Omental fat pad (tissue), 4 donors: ENCODE data around the gene GPATCH2L. TPM values are rescaled to one million over a fixed set of nuclear protein-coding genes. Genes with fewer than 3 reads are reported as not detected.

ENCODE experiments used
- ATAC-seq: fragments of 150-250 bp; one replicate; pipeline ENCODE4 v1.9.1; 2016; ENCODE audit warnings: mild to moderate bottlenecking, moderate library complexity; ENCODE audit not compliant: low FRiP score
- DNase-seq: peaks from one replicate; pipeline ENCODE4 v3.0.0-alpha.2; 2019; ENCODE audit warnings: low spot score
- total RNA-seq, 4 donors: library from RNA; depleted of rRNA; stranded (reverse); fragments of >200 nt; gene quantifications; one replicate each; pipeline ENCODE4 v1.1.0, GENCODE V29; 2016
- TF ChIP-seq, protein P1 (sequence below), 3 donors: fragments of 450-650 bp; IDR thresholded peaks; one replicate each; pipeline ENCODE4 v1.5.1; 2016 to 2017; ENCODE audit warnings: antibody characterized with exemption in 3 of 3, mild to moderate bottlenecking in 3 of 3, moderate library complexity in 2 of 3

The GPATCH2L gene
- total RNA-seq, 4 donors from 2014 or later = 29.1 to 66.7 (median 50.7) TPM

DNA sequence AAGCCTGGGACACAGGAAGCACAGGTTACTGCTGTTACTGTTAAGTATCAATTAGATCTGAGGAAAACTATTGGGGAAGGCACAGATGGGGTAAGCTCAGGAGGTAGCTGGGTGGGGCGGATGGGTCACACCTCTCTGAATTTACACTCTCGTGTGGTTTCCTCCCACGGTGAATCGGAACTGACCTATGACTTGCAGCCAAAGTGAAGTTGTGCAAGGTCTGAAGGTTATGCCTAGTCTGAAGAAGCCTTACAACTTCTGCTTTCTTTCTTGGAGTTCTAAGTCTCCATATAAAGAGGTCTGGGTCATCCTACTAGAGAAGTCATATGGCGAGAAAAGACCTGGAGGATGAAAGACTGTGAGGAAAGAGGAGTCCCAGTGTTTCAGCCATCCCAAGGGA is 25.6 kb upstream of the GPATCH2L start:
- TF ChIP-seq, protein P1, sequence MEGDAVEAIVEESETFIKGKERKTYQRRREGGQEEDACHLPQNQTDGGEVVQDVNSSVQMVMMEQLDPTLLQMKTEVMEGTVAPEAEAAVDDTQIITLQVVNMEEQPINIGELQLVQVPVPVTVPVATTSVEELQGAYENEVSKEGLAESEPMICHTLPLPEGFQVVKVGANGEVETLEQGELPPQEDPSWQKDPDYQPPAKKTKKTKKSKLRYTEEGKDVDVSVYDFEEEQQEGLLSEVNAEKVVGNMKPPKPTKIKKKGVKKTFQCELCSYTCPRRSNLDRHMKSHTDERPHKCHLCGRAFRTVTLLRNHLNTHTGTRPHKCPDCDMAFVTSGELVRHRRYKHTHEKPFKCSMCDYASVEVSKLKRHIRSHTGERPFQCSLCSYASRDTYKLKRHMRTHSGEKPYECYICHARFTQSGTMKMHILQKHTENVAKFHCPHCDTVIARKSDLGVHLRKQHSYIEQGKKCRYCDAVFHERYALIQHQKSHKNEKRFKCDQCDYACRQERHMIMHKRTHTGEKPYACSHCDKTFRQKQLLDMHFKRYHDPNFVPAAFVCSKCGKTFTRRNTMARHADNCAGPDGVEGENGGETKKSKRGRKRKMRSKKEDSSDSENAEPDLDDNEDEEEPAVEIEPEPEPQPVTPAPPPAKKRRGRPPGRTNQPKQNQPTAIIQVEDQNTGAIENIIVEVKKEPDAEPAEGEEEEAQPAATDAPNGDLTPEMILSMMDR (IDR thresholded peaks at IDR 0.05) = no peak
- ATAC-seq (no peak), DNase-seq (no peak)

DNA sequence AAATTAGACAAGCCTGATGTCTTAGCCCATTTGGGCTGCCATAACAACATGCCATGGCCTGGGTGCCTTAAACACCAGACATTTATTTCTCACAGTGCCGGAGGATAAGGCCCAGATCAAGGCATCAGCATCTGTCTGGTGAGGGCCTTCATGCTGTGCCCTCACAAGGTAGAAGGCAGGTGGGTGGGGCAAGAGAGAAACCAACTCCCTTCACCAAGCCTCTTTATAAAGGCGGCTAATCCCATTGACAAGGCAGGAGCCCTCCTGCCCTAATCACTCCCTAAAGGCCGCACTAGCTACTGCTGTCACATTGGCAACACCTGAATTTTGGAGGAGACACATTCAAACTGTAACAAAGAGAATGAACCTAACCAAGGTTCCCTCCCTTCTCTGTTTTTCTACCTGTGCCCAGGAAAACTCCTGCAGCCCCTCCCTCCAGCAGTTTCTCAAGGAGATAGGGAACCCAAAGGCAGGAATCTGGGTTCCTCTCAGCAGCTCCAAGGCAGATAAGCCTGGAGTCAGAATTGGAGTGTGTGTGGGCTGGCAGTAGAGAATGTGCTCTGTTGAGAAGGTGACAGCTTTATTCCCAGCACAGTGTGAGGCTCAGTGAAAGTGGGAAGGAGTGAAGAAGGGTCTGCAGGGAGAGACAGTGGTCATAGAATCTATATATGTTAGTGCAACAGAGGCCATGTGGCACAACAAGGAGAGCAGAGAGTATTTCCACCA is 21.7 kb upstream of the GPATCH2L start:
- TF ChIP-seq, protein P1 (IDR thresholded peaks at IDR 0.05) = no peak
- ATAC-seq (no peak), DNase-seq (no peak)

DNA sequence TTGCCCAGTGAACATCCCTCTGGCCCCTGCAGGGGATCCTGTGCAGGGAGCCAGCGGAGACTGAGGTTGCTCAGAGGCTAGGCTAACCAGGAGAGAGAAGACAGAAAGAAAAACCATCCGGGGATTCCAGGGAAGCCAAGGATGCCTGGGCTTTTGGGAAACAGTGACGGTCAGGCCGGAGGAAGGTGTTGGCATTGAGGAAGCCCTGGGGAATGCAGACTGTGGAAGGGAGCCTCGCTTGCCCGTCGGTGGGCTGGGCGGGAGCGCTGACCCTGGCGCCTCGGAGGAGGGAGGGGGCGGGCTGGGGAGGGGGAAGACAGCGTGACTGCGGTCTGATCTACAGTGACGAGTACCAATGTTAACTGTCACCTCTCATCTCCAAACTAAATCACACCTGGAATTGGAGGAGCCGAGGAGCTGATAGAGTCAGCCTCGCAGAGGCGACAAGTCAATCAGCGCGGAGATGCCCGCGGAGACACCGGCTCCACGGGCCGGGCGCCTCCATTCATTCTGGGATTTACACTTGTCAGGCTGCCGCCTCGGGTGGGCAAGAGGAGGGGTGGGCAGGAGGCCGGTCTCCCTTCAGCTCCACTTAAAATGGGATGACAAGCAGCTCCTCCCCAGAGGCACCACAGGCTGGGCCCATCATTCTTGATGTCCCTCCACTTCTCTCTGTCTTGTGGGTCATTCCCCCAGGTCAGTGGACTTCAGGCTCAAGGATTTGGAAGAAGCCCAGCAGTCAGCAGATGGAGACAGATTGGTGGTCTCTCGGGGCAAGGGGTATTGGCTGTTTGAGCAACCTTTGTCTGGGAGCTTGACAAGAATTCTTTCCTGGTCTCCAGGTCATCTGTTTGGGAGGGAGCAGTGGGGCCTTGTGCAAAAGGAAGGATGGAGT is 20.4 kb upstream of the GPATCH2L start:
- ATAC-seq = no peak
- TF ChIP-seq, protein P1 (IDR thresholded peaks at IDR 0.05) = no peak
- no peak for DNase-seq

DNA sequence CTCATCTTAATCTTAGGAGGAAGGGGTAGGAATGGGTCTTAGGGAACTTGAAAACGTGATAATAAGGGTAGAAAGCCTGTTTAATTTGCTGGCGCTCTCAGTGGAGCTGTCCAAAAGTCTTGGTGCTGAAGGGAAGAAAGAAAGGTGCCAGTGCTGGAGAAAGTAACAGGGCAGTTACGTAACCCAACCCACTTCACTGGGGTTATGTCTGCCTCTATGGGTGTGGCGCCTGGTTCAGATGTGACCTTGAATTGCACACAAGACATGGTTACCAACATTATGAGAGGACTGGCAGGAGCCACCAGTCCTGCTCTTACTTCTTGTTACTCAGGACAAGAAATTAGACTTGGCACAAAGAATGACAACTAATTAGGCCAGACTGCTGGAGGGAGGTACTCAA is 18.6 kb upstream of the GPATCH2L start:
- no peak for ATAC-seq
- no peak for DNase-seq
- TF ChIP-seq, protein P1 (IDR thresholded peaks at IDR 0.05) = no peak

DNA sequence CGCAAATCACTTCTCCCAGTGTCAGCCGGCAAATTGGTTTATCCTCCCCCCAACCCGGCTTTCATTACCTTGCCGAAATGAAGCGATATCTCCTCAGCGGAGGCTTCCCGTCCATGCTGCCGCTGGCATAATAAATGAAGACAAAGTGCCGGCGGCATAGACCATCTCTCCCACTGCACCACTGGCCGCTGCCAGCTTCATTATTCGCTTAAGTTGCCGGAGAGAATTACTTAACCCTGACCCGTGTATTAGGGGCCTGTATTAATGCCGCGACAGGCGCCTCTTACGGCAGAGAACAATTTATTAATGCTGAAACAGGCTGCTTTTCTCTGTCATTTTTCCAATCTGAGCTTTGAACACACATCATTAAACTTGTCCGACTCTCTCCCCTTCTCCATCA is 17.5 kb upstream of the GPATCH2L start:
- ATAC-seq (no peak), DNase-seq (no peak)
- TF ChIP-seq, protein P1 (IDR thresholded peaks at IDR 0.05) = no peak

DNA sequence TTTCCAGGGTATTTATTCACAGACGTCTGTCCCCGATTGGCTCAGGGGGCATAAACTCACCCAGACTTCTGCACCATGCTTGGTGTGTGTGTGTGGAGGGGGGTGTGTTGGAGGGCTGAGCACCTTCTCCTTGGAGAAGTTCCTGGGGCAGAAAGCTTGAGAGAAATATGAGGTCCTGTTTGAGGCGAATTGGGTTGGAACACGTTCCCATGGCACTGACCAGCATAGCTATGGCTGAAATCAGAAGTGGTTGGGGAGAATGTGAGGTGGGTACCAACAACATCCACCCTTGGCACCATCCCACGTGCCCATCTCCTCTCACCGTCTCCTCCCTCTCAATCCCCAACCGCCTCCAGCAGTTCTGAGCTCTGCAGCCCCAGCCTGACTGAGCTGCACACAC is 16.0 kb upstream of the GPATCH2L start:
- no peak for DNase-seq
- no peak for ATAC-seq
- TF ChIP-seq, protein P1 (IDR thresholded peaks at IDR 0.05) = no peak
